H9 (cell line): ENCODE measurements around the gene CBX1. TPM values are rescaled to one million over a fixed set of nuclear protein-coding genes. Genes with fewer than 3 reads are reported as not detected.

Source experiments
- DNase-seq: peaks from one replicate; pipeline ENCODE4 v3.0.0-alpha.2; 2017
- H2AFZ ChIP-seq: one replicate; pipeline ENCODE4 v1.6.1; 2013; ENCODE audit warnings: mild to moderate bottlenecking, low read length, control low read depth, moderate library complexity
- H2AK5ac ChIP-seq: 2 replicates; pipeline ENCODE4 v1.6.1; 2013; ENCODE audit warnings: low read length, control low read depth, mixed read lengths; ENCODE audit not compliant: insufficient read length
- H2BK120ac ChIP-seq: one replicate; pipeline ENCODE4 v1.6.1; 2013; ENCODE audit warnings: low read depth, mild to moderate bottlenecking, low read length, control low read depth, inconsistent platforms; ENCODE audit not compliant: poor library complexity, severe bottlenecking
- H2BK12ac ChIP-seq: 2 replicates; pipeline ENCODE4 v1.6.1; 2013; ENCODE audit warnings: low read length, control low read depth, mixed read lengths, low read depth; ENCODE audit not compliant: insufficient read length
- H2BK15ac ChIP-seq: 2 replicates; pipeline ENCODE4 v1.6.1; 2013; ENCODE audit warnings: low read depth, low read length, control low read depth
- H2BK20ac ChIP-seq: one replicate; pipeline ENCODE4 v1.6.1; 2013; ENCODE audit warnings: low read depth, mild to moderate bottlenecking, low read length, control low read depth, inconsistent platforms; ENCODE audit not compliant: poor library complexity, severe bottlenecking
- H2BK5ac ChIP-seq: 2 replicates; pipeline ENCODE4 v1.6.1; 2013; ENCODE audit warnings: low read length, control low read depth, mixed read lengths; ENCODE audit not compliant: insufficient read length
- H3K14ac ChIP-seq: 2 replicates; pipeline ENCODE4 v1.6.1; 2013; ENCODE audit warnings: low read length, control low read depth; ENCODE audit not compliant: insufficient read depth
- H3K18ac ChIP-seq: 2 replicates; pipeline ENCODE4 v1.6.1; 2013; ENCODE audit warnings: low read depth, mild to moderate bottlenecking, mixed read lengths, low read length, control low read depth; ENCODE audit not compliant: insufficient read length
- H3K23ac ChIP-seq: 2 replicates; pipeline ENCODE4 v1.6.1; 2013; ENCODE audit warnings: low read length, control low read depth, mixed read lengths, low read depth; ENCODE audit not compliant: insufficient read length
- H3K23me2 ChIP-seq: 2 replicates; pipeline ENCODE4 v1.6.1; 2013; ENCODE audit warnings: low read depth, mild to moderate bottlenecking, mixed read lengths, low read length, control low read depth; ENCODE audit not compliant: insufficient read length, poor library complexity, severe bottlenecking
- H3K27ac ChIP-seq: 2 replicates; pipeline ENCODE4 v1.5.1; 2013; ENCODE audit warnings: low read length, control low read depth, mixed read lengths, low read depth; ENCODE audit not compliant: insufficient read length
- H3K27me3 ChIP-seq: 2 replicates; pipeline ENCODE4 v1.6.1; 2013; ENCODE audit warnings: low read length, control low read depth, inconsistent platforms; ENCODE audit not compliant: insufficient read depth
- H3K4ac ChIP-seq: 2 replicates; pipeline ENCODE4 v1.6.1; 2013; ENCODE audit warnings: low read depth, mild to moderate bottlenecking, control low read depth, inconsistent platforms, low read length, moderate library complexity
- H3K4me1 ChIP-seq: 2 replicates; pipeline ENCODE4 v1.6.1; 2013; ENCODE audit warnings: low read length, control low read depth, inconsistent platforms; ENCODE audit not compliant: insufficient read depth
- H3K4me2 ChIP-seq: 2 replicates; pipeline ENCODE4 v1.6.1; 2013; ENCODE audit warnings: low read length, control low read depth, mixed read lengths; ENCODE audit not compliant: insufficient read length, insufficient read depth
- H3K56ac ChIP-seq: 2 replicates; pipeline ENCODE4 v1.6.1; 2013; ENCODE audit warnings: low read depth, mild to moderate bottlenecking, mixed read lengths, low read length, control low read depth; ENCODE audit not compliant: insufficient read length
- H3K79me1 ChIP-seq: 2 replicates; pipeline ENCODE4 v1.6.1; 2013; ENCODE audit warnings: low read depth, mild to moderate bottlenecking, moderate library complexity, low read length, control low read depth, inconsistent platforms; ENCODE audit not compliant: insufficient read depth, poor library complexity, severe bottlenecking
- H3K79me2 ChIP-seq: 2 replicates; pipeline ENCODE4 v1.6.1; 2013; ENCODE audit warnings: low read length, control low read depth, inconsistent platforms; ENCODE audit not compliant: insufficient read depth
- H3K9ac ChIP-seq: 2 replicates; pipeline ENCODE4 v1.6.1; 2013; ENCODE audit warnings: low read length, control low read depth, mixed read lengths; ENCODE audit not compliant: insufficient read length; ENCODE audit errors: extremely low read depth
- H3K9me3 ChIP-seq: one replicate; pipeline ENCODE4 v1.6.1; 2013; ENCODE audit warnings: low read depth, low read length, inconsistent platforms; ENCODE audit not compliant: control insufficient read depth
- H3T11ph ChIP-seq: one replicate; pipeline ENCODE4 v1.6.1; 2013; ENCODE audit warnings: mild to moderate bottlenecking, low read length, control low read depth, inconsistent platforms
- H4K20me1 ChIP-seq: one replicate; pipeline ENCODE4 v1.6.1; 2013; ENCODE audit not compliant: control insufficient read depth, insufficient read length, insufficient read depth
- H4K5ac ChIP-seq: 2 replicates; pipeline ENCODE4 v1.6.1; 2013; ENCODE audit warnings: low read depth, mild to moderate bottlenecking, mixed read lengths, low read length, control low read depth; ENCODE audit not compliant: insufficient read length
- H4K8ac ChIP-seq: replicated peaks from 2 replicates; pipeline ENCODE4 v1.6.1; 2013; ENCODE audit warnings: low read length, control low read depth, mixed read lengths, low read depth; ENCODE audit not compliant: insufficient read length
- H4K91ac ChIP-seq: 2 replicates; pipeline ENCODE4 v1.6.1; 2013; ENCODE audit warnings: low read depth, mild to moderate bottlenecking, moderate library complexity, mixed read lengths, low read length, control low read depth; ENCODE audit not compliant: insufficient read length
- H3K27ac Mint-ChIP-seq, 3 experiments: 2 replicates in 2 of 3; 3 replicates in 1 of 3; pipeline ENCODE4 v1.8.0; 2020 to 2021; ENCODE audit warnings: mixed read lengths in 3 of 3, mild to moderate bottlenecking in 1 of 3, moderate library complexity in 1 of 3
- H3K27me3 Mint-ChIP-seq: 2 replicates; pipeline ENCODE4 v1.8.0; 2021; ENCODE audit warnings: low read depth, mild to moderate bottlenecking, moderate library complexity, mixed read lengths
- H3K36me3 Mint-ChIP-seq, 3 experiments: 2 replicates in 2 of 3; 3 replicates in 1 of 3; pipeline ENCODE4 v1.8.0; 2020 to 2021; ENCODE audit warnings: low read depth in 3 of 3, mixed read lengths in 3 of 3; ENCODE audit not compliant: insufficient read depth in 1 of 3
- H3K4me1 Mint-ChIP-seq, 2 experiments: 2 replicates each; pipeline ENCODE4 v1.8.0; 2020; ENCODE audit warnings: mixed read lengths in 2 of 2
- H3K4me3 Mint-ChIP-seq, 2 experiments: 2 replicates in 1 of 2; 3 replicates in 1 of 2; pipeline ENCODE4 v1.8.0; 2020 to 2021; ENCODE audit warnings: mild to moderate bottlenecking in 2 of 2, mixed read lengths in 2 of 2, moderate library complexity in 1 of 2
- H3K9me3 Mint-ChIP-seq, 2 experiments: 2 replicates in 1 of 2; 3 replicates in 1 of 2; pipeline ENCODE4 v1.8.0; 2020; ENCODE audit warnings: mild to moderate bottlenecking in 2 of 2, mixed read lengths in 2 of 2, moderate library complexity in 1 of 2
- CTCF ChIP-seq: fragments of 200-600 bp; sonication (generic); conservative IDR thresholded peaks from 3 replicates; pipeline ENCODE4 v1.8.0; 2021; ENCODE audit warnings: antibody characterized with exemption, mild to moderate bottlenecking
- WGBS: extraction: QIAGEN DNeasy Blood & Tissue Kit; methylation state at CpG from one replicate; pipeline ENCODE4 v1.1.7; 2013; ENCODE audit warnings: missing lambda C conversion rate, low lambda C conversion rate, mixed read lengths; ENCODE audit not compliant: insufficient read length; ENCODE audit errors: extremely low coverage; 5-methylcytosine and 5-hydroxymethylcytosine counted together
- total RNA-seq: library from RNA; stranded (reverse); gene quantifications from 2 replicates; pipeline ENCODE4 v1.2.1, GENCODE V29; 2021

CBX1 gene
- total RNA-seq, 1 experiment from 2014 or later = 155 TPM

- Mint-ChIP-seq H3K9me3 (no peaks in the 10 kb centered on the region), H3K4me3 (no peak overlapping the region), H3K36me3 (no peaks in the 10 kb centered on the region), H3K4me1 (peaks cover 0 to 2% of the 10 kb centered on the region in 2 experiments; a peak in 2 of 4 replicates), H3K27me3 (peaks cover 11% of the 10 kb centered on the region), H3K27ac (no peak overlapping the region; a peak in 1 of 7 replicates)
- Histone ChIP-seq H3K27me3 (no peaks in the 10 kb centered on the region), H3K9me3 (no peaks in the 10 kb centered on the region), H3K23me2 (no peaks in the 10 kb centered on the region), H3K14ac (no peak overlapping the region), H4K5ac (no peak overlapping the region), H3K79me2 (no peaks in the 10 kb centered on the region), H3K4me1 (no peaks in the 10 kb centered on the region), H2BK12ac (no peak overlapping the region), H3K18ac (no peak overlapping the region), H3K27ac (no peak overlapping the region), H2BK15ac (no peak overlapping the region), H3K56ac (no peak overlapping the region), H2AFZ (no peak overlapping the region), H3K79me1 (no peaks in the 10 kb centered on the region), H4K8ac (no peak overlapping the region), H2BK5ac (no peak overlapping the region), H3K23ac (no peak overlapping the region), H4K20me1 (no peaks in the 10 kb centered on the region), H2AK5ac (no peak overlapping the region), H3K9ac (no peak overlapping the region), H3K4me2 (no peak overlapping the region), H2BK20ac (no peak overlapping the region), H2BK120ac (no peak overlapping the region), H3T11ph (no peak overlapping the region), H3K4ac (no peak overlapping the region), H4K91ac (no peak overlapping the region)
- TF ChIP-seq CTCF = no peak
- no CpG with 5 or more reads among the region's 1 CpG for WGBS
- DNase-seq = no peak
Observed at GRCh38 chr17:48137656-48138055, 36.4 kb upstream of the CBX1 start.
